ENCODE data around the gene ZBTB4. TPM values are rescaled to one million over a fixed set of nuclear protein-coding genes. Genes with fewer than 3 reads are reported as not detected.

ZBTB4 gene
- total and polyA plus RNA-seq, 2 experiments from 2014 or later: 3.6 to 11.2 TPM

DNA sequence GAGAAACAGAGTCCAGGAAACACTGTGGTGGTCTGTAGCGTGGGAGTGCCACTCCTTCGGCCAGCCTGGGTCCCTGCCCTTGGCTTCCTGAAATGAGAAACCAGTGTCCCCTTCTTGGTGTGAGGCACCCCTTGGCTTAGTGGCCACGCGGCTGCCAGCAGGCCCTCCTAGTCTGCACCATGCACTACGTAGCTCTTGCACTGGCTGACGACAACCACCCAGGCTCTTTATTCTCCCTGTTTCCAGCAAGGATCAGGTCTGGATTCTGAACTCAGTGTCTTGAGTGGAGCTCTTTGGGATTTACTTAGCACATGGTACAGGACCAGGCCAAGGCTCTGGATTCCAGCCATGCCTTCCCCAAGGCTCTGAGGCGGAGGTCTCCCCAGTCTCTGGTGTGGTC, 51.9 kb downstream of the ZBTB4 start:
- Histone ChIP-seq H3K4me2 (no peak overlapping the region), H3K79me2 (replicated peaks; ENCODE audit: insufficient read depth) (no peaks in the 10 kb centered on the region), H3K9me2 (ENCODE audit: insufficient read depth) (0 out of 2 replicates have a peak, but pooled peaks cover 13% of the 10 kb centered on the region), H3F3A (replicated peaks; ENCODE audit: low read depth) (no peaks in the 10 kb centered on the region), H3K4me3 (no peak overlapping the region), H4K20me1 (replicated peaks; ENCODE audit: insufficient read depth) (no peaks in the 10 kb centered on the region), H3K36me3 (ENCODE audit: insufficient read depth) (no peaks in the 10 kb centered on the region), H3K4me1 (ENCODE audit: insufficient read depth) (no peaks in the 10 kb centered on the region), H3K27me3 (ENCODE audit: insufficient read depth) (no peaks in the 10 kb centered on the region), H2AFZ (no peak overlapping the region), H3K27ac (ENCODE audit: low read depth) (no peak overlapping the region)
- H3K27ac Mint-ChIP-seq: no peak overlapping the region
- TF ChIP-seq REST (IDR thresholded peaks at IDR 0.05; ENCODE audit: unreplicated experiment): no peak
- TF ChIP-seq, protein P1, sequence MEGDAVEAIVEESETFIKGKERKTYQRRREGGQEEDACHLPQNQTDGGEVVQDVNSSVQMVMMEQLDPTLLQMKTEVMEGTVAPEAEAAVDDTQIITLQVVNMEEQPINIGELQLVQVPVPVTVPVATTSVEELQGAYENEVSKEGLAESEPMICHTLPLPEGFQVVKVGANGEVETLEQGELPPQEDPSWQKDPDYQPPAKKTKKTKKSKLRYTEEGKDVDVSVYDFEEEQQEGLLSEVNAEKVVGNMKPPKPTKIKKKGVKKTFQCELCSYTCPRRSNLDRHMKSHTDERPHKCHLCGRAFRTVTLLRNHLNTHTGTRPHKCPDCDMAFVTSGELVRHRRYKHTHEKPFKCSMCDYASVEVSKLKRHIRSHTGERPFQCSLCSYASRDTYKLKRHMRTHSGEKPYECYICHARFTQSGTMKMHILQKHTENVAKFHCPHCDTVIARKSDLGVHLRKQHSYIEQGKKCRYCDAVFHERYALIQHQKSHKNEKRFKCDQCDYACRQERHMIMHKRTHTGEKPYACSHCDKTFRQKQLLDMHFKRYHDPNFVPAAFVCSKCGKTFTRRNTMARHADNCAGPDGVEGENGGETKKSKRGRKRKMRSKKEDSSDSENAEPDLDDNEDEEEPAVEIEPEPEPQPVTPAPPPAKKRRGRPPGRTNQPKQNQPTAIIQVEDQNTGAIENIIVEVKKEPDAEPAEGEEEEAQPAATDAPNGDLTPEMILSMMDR (conservative IDR thresholded peaks at IDR 0.05; ENCODE audit: low read depth in 2 of 2): no peak
- TF ChIP-seq ZNF331 (CRISPR knock-in tag; IDR thresholded peaks at IDR 0.05; ENCODE audit: low read depth): no peak
- no peak for TF ChIP-seq NANOG (IDR thresholded peaks at IDR 0.05; ENCODE audit: borderline replicate concordance)
- TF ChIP-seq EZH2phosphoT487 (IDR thresholded peaks at IDR 0.05; ENCODE audit: unreplicated experiment): no peak
- TF ChIP-seq, protein P2, sequence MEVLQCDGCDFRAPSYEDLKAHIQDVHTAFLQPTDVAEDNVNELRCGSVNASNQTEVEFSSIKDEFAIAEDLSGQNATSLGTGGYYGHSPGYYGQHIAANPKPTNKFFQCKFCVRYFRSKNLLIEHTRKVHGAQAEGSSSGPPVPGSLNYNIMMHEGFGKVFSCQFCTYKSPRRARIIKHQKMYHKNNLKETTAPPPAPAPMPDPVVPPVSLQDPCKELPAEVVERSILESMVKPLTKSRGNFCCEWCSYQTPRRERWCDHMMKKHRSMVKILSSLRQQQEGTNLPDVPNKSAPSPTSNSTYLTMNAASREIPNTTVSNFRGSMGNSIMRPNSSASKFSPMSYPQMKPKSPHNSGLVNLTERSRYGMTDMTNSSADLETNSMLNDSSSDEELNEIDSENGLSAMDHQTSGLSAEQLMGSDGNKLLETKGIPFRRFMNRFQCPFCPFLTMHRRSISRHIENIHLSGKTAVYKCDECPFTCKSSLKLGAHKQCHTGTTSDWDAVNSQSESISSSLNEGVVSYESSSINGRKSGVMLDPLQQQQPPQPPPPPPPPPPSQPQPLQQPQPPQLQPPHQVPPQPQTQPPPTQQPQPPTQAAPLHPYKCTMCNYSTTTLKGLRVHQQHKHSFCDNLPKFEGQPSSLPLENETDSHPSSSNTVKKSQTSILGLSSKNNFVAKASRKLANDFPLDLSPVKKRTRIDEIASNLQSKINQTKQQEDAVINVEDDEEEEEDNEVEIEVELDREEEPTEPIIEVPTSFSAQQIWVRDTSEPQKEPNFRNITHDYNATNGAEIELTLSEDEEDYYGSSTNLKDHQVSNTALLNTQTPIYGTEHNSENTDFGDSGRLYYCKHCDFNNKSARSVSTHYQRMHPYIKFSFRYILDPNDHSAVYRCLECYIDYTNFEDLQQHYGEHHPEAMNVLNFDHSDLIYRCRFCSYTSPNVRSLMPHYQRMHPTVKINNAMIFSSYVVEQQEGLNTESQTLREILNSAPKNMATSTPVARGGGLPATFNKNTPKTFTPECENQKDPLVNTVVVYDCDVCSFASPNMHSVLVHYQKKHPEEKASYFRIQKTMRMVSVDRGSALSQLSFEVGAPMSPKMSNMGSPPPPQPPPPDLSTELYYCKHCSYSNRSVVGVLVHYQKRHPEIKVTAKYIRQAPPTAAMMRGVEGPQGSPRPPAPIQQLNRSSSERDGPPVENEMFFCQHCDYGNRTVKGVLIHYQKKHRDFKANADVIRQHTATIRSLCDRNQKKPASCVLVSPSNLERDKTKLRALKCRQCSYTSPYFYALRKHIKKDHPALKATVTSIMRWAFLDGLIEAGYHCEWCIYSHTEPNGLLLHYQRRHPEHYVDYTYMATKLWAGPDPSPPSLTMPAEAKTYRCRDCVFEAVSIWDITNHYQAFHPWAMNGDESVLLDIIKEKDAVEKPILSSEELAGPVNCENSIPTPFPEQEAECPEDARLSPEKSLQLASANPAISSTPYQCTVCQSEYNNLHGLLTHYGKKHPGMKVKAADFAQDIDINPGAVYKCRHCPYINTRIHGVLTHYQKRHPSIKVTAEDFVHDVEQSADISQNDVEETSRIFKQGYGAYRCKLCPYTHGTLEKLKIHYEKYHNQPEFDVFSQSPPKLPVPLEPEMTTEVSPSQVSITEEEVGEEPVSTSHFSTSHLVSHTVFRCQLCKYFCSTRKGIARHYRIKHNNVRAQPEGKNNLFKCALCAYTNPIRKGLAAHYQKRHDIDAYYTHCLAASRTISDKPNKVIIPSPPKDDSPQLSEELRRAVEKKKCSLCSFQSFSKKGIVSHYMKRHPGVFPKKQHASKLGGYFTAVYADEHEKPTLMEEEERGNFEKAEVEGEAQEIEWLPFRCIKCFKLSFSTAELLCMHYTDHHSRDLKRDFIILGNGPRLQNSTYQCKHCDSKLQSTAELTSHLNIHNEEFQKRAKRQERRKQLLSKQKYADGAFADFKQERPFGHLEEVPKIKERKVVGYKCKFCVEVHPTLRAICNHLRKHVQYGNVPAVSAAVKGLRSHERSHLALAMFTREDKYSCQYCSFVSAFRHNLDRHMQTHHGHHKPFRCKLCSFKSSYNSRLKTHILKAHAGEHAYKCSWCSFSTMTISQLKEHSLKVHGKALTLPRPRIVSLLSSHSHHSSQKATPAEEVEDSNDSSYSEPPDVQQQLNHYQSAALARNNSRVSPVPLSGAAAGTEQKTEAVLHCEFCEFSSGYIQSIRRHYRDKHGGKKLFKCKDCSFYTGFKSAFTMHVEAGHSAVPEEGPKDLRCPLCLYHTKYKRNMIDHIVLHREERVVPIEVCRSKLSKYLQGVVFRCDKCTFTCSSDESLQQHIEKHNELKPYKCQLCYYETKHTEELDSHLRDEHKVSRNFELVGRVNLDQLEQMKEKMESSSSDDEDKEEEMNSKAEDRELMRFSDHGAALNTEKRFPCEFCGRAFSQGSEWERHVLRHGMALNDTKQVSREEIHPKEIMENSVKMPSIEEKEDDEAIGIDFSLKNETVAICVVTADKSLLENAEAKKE (CRISPR knock-in tag; IDR thresholded peaks at IDR 0.05): no peak
- TF ChIP-seq CREB1 (CRISPR knock-in tag; IDR thresholded peaks at IDR 0.05; ENCODE audit: low read depth): no peak
- H3K27me3 Mint-ChIP-seq (ENCODE audit: insufficient read depth, low read depth, poor library complexity): peaks cover 27% of the 10 kb centered on the region
- no peak overlapping the region for H3K4me3 Mint-ChIP-seq
- no peaks in the 10 kb centered on the region; the same call in 2 of the 3 replicates for H3K4me1 Mint-ChIP-seq
- DNase-seq (ENCODE audit: low spot score) (no peak), ATAC-seq (no peak; the same call in 2 of the 3 replicates)
- H3K36me3 Mint-ChIP-seq (ENCODE audit: low read depth): no peaks in the 10 kb centered on the region
- H3K9me3 Mint-ChIP-seq: no peaks in the 10 kb centered on the region; the same call in 2 of the 3 replicates
